Activated naive CD4-positive, alpha-beta T cell (primary cell): ENCODE results near the gene CCDC158.
"Not testable (repeated sequence)": the region's sequence is repeated elsewhere in the genome, so short reads cannot be mapped to it uniquely, and the experiment has no call there.

Experiments
- DNase-seq, 4 experiments: peaks; one replicate each; lab custom pipeline; 2025; lab: John Stamatoyannopoulos, UW

Gene CCDC158

GRCh38 chr4:76373919-76374552 is 46.9 kb downstream of the CCDC158 start:
- DNase-seq: no peak

GRCh38 chr4:76366737-76367136 is 54.2 kb downstream of the CCDC158 start:
- DNase-seq: no peak

GRCh38 chr4:76365636-76366035 is 55.3 kb downstream of the CCDC158 start:
- no peak for DNase-seq

- no peak for DNase-seq
Measured at GRCh38 chr4:76364763-76365162, 56.2 kb downstream of the CCDC158 start.

GRCh38 chr4:76363556-76364290 is 57.2 kb downstream of the CCDC158 start:
- DNase-seq: no peak

- DNase-seq: no peak
Measured at GRCh38 chr4:76361689-76362412, 59.1 kb downstream of the CCDC158 start.

GRCh38 chr4:76359881-76360466 is 61.0 kb downstream of the CCDC158 start:
- DNase-seq: not testable (repeated sequence)

- DNase-seq: no peak
Measured at GRCh38 chr4:76357981-76358380, 63.0 kb downstream of the CCDC158 start.

- DNase-seq: no peak
Measured at GRCh38 chr4:76354517-76355473, 66.1 kb downstream of the CCDC158 start.

GRCh38 chr4:76342803-76343202 is 78.1 kb downstream of the CCDC158 start:
- DNase-seq: no peak

- DNase-seq: no peak
Measured at GRCh38 chr4:76342191-76342590, 78.8 kb downstream of the CCDC158 start.

- no peak for DNase-seq
Measured at GRCh38 chr4:76341063-76341462, 79.9 kb downstream of the CCDC158 start.

GRCh38 chr4:76339364-76339763 is 81.6 kb downstream of the CCDC158 start:
- no peak for DNase-seq

- no peak for DNase-seq
Measured at GRCh38 chr4:76334885-76335284, 86.1 kb downstream of the CCDC158 start.

GRCh38 chr4:76326515-76326914 is 94.4 kb downstream of the CCDC158 start:
- DNase-seq: no peak

GRCh38 chr4:76325072-76325471 is 95.9 kb downstream of the CCDC158 start:
- no peak for DNase-seq

- no peak for DNase-seq
Measured at GRCh38 chr4:76322236-76322635, 98.7 kb downstream of the CCDC158 start.

- no peak for DNase-seq
Measured at GRCh38 chr4:76316131-76316530, 104.8 kb downstream of the CCDC158 start.

GRCh38 chr4:76315267-76315918 is 105.5 kb downstream of the CCDC158 start:
- no peak for DNase-seq

GRCh38 chr4:76313547-76313946 is 107.4 kb downstream of the CCDC158 start:
- no peak for DNase-seq

- no peak for DNase-seq
Measured at GRCh38 chr4:76312457-76312856, 108.5 kb downstream of the CCDC158 start.
